GM19455 (cell line): ENCODE measurements around the gene ZRANB1.
"Not testable (repeated sequence)": the region's sequence is repeated elsewhere in the genome, so short reads cannot be mapped to it uniquely, and the experiment has no call there.

Experiments used
- ATAC-seq: cut with Tn5 transposase; IDR thresholded peaks from one replicate; pipeline ENCODE4 v1.9.1; 2021; ENCODE audit not compliant: unreplicated experiment

Gene ZRANB1

DNA sequence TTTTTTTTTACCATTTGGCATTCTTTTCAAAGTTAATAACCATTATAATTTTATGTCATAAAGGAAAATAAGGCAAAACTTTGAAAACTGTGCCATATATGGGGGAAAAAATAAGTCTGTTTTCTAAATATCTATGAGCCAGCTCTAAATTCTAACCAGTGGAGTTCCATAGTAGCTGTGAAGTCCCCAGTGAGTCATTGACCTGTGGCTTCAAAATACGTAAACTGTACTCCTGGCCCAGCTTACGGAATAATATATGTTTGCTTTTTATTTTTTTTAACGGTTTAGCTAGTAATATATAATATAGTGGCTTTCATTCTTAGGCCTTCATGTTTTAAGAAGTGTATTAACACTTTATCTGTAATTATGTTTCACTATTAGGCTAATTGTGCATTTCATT lies 20.5 kb downstream of the ZRANB1 start:
- no peak for ATAC-seq

DNA sequence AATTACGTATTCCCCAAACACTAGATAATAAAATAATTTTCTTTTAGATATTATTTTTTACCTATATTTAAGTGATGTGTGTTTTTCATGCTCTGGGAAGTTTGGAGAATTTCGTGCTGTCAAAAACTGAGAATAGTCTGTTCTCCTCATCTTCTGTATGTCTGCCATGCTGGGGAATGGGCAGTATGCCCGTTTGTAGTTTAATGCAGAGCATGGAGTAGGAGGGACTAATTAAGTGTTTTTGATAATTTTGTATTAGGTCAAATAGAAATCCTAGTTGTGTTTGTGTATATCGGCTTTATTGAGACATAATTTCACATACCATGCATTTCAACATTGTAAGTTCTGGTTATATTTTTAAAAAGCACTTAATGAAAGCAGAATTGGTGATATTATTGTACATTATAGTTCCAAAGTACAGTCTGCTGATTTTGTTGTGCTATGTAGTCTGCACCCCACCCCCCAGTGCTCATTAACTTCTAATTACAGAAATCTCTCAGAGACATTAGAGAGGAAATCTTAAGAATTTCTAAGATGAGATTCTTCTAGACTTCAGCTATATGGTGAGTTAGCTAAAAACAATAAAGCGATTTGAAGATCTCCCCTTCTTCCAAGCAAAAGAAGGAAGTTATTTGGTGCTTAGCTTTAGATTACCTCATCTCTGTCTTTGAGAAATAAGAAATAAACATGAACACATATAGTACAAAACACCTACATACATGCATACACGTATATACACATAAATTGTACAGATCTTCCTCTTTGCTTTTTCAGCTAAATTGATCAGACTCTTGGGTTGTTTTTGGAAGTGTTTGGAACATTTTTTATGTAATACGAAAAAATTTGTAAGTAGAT lies 22.2 kb downstream of the ZRANB1 start:
- ATAC-seq, result no peak

DNA sequence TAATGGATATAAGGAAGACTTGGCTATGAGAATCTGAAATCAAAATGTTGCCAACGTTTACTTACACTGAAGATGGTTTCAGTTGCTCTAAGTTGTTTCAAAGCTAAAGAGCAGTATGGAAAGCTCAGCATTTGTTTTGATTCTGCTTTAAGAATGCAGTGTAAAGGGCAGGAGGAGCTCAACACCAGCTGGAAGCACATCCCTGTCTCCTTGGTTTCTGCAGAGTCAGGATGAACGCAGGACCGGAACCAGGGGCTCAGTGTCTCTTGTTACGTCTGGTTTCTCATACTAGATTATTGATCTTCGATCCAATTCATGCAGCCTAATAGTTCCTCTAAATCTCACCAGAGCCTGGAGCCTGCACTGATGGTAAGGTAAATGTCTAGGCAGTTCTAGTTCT lies 24.1 kb downstream of the ZRANB1 start:
- ATAC-seq, result no peak

DNA sequence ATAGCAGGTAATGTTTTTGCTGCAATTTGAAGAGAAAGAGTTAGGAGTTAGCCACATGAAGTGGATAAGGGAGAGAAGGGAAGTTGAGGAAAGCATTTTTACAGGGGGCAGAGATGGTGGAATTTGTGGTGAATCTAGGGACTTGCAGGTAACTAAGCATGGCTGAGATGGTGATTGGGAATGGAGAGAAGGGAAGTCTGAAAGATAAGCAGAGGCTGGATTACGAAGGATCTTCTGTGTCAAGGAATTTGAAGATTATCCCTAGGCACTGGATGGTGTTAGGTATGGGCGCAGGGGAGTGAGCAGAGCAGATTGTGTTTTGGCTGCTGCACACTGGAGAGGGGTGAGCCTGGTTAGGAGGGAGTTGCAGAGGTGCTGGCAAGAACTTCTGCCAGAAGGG lies 25.3 kb downstream of the ZRANB1 start:
- no peak for ATAC-seq

DNA sequence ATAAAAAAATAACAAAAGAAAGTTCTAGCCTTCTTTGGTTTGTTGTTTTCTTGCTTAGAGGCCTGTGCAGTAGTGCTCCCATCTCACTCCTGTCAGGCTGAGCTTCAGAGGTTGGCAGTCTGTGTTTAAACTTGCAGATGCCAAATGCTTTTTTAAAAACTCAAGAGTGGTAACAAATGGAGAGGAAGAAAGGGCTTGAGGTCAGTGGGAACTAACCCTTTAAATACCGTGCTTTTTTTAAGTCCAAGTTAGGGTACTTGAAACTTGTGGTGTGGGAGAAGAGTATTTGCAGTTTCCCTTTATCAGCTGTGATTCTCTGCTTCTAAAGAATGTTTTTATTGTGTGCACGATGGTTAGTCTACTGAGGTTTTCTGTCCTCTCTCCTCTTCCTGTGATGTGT lies 29.4 kb downstream of the ZRANB1 start:
- ATAC-seq, result peak; percentile 62

DNA sequence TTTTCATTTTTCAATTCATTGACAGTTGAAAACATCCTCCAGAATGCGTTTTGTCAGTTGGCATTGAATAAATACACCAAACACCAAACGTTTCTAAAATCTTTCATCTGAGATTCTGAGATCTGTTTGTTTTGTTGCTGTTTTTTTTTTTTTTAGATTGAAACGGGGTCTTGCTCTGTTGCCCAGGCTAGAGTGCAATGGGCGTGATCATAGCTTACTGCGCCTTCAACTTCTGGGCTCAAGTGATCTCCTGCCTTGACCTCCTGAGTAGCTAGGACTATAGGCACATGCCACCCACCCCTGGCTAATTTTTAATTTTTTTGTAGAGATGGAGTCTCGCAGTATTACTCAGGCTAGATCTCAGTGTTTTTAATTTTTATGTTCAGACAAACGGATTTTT lies 30.7 kb downstream of the ZRANB1 start:
- ATAC-seq, result no peak

DNA sequence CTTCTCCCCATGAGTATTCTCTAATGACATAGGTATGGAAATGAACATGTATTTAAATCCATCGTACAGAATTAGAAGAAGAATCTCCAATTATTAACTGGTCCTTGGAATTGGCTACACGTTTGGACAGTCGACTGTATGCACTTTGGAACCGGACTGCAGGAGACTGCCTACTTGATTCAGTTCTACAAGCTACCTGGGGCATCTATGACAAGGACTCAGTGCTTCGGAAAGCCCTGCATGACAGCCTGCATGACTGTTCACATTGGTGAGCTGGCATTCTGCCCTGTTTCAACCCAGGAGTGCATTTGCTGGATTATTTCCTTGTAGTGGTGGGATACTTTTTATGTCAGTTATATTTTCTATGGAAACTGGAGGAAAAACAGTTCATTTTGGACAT lies 32.2 kb downstream of the ZRANB1 start:
- no peak for ATAC-seq

DNA sequence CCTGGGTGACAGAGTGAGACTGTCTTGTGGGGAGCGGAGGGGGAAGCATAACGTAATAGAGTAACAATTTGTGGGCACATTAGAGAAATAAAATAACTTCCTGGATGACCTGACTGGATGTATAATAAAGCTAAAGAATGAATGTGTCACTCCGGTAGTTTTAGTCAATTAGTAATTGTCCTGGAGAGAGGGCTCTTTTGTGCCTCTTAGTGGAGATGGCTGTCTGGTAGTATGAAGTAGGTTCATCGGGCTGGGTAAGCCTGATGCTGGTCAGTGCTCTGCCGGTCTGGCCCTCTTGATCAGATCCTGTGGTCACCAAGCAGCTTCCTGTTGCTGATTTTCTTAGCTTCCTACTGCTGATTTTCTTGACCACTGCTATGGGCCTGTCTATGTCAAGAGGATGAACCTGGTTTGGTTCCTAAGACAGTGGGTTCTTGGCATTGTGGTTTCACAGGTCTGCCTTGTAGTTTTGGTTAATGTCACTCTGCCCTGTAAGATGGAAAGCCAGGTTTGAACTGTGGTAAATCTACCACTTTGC lies 34.1 kb downstream of the ZRANB1 start:
- no peak for ATAC-seq

DNA sequence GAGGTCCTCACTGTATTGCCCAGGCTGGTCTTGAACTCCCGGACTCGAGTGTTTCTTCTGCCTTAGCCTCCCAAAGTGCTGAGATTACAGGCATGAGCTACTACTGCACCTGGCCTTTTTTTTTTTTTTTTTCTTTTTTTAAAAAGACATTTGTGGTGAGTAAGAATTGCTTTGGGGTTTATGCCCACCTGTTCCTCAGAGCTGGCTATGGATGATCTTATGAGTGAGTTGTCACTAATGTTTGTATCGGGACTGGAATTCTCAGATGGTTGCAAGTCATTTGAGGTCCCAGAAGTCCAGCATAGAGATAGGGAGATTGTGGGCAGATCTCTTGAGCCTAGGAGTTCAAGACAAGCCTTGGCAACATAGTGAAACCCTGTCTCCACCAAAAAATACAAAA lies 35.2 kb downstream of the ZRANB1 start:
- no peak for ATAC-seq

DNA sequence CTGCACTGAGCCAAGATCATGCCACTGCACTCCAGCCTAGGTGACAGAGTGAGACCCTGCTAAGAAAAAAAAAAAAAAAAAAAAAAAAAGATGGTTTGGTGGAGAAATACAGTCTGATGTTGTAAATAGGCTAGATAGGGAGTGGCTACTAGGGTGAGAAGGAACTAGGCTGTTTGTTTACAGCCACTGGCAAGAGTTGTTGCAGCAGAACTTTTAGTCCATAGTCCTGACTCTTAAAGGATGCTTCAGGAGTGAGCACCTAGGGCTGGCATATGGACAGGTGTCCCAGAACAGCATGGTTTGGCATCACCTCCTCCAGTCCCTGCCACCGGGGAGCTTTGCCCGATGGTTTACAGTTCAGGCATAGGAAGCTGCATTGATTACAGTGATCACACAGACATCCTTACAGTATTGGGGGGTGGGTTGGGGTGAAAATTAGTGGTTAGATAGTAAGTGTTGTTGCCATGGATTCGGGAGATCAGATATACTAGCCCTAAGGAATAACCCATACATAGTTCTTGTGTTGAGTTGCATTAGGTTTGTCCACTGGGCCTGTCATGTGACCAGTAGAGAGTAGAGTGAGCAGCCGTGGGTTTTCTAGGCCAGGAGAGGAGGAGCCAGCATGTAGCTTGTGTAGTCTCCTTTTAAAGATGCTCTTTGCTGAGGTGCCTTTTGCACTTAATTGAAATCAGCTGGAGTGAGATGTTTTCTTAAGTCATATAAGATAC lies 35.9 kb downstream of the ZRANB1 start:
- ATAC-seq, result no peak

DNA sequence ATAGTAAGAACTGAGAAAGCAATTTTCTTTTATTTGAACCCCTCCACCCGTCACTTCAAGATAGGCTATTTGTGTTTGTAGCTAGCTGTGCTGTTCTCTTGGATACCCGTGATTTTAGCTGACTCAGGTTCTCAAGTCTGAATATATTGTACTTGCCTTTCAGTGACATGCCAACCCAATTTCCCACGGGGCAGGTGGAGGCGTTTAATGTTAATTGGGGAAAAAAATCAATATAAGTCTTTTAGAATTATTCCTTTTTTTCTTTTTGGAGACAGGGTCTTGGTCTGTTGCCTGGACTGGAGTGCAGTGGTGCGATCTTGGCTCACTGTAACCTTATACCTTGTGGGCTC lies 36.4 kb downstream of the ZRANB1 start:
- ATAC-seq, result no peak

DNA sequence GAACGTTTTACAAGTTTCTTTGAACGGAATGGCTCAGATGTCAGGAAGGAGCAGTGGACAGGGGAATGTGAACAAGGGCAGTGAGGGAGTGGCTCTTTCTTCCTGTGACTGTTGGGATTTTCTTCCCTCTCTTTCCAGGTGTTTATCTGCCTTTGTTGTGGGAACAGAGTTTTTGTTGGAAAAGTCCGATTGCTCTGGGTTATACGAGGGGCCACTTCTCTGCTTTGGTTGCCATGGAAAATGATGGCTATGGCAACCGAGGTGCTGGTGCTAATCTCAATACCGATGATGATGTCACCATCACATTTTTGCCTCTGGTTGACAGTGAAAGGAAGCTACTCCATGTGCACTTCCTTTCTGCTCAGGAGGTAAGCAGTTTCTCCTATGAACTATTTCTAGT lies 41.4 kb downstream of the ZRANB1 start:
- ATAC-seq, result no peak

DNA sequence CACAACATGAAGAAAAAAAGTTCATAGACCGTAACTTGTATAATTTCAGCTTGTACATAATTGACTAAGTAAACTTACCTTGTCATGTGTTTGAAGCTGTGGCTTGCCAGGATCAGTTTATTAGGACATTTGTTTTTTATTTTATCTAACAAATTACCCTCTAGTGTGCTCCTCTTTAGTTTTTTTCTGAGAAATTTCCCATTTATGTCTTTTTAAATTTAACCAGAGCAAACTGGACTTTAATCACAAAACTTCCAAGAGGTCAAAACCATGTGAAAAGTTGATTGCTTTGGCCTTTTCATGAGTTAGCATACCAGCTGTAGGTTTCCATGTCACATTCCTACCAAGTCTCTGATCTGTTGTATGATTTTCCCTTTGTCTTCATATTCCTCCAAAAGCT lies 42.5 kb downstream of the ZRANB1 start:
- no peak for ATAC-seq

DNA sequence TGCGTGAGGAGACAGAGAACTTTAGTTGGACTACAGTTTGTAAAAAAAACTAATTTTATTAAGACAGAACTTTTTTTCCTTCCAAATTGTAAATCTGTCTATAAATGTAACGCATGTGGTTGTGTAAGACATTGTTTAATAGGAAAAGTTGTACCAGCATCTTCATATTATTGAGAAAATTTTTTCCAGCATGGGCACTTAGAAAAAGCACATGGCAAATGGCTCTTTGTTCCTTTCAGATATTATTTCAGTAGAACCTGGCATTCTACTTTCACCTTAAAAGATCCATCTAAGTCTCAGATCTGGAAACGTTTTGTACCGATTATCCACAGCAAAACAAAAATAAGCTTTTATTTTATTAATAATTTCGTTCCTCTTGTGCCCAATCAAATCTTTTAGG lies 43.2 kb downstream of the ZRANB1 start:
- no peak for ATAC-seq

DNA sequence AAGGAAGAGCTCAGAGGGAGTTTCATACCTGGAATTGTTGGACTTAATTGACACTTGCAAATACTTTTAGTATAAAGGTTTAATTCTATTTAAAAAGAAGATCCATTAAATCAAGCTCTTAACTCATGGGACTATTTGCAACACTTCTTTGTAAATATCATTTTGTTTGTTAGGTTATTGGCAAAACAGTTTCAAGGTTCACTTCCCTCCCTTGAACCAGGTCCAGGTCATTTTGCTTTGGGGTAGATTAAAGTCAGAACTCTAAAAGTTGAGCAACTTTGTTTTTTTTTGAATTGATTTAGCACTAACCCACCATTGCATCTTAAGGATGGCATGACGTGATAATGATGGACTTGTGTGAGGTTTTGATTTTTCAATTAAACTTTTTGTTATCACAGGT lies 45.9 kb downstream of the ZRANB1 start:
- no peak for ATAC-seq

DNA sequence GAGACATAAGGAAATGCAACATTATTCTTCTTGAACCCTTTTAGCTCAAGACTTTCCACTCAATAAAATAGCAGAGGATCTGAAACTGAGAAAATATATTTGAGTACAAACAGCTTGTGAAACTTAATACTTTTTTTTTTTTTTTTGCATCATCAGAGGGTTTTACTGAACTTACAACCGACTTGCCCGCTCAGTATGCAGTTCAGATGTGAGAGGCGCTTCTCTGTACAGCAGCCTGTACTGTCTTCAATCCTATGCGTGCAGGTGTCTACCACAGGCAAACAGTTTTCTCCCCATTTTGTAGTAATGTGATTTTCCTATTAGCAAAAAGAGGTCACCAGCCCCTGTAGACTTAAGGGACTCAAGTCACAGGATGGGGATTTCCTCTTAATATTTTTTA lies 46.8 kb downstream of the ZRANB1 start:
- not testable (repeated sequence) for ATAC-seq

DNA sequence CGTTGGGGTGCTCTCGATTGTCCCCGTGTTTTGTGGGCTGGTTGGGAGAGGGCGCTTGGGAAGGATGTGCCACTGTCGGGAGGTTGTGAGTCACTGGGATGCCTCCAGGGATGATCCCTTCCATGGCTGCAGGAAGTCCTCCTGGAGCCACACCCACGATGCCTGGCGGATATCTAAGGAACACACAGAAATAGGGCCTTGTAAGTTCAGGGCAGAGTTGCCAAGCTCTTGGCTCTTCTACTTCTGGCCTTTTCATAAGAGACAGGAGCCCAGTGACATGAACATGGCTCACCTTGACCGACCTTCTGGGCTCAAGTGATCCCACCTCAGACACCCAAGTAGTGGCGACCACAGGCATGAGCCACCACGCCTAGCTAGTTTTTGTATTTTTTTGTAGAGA lies 47.6 kb downstream of the ZRANB1 start:
- no peak for ATAC-seq

DNA sequence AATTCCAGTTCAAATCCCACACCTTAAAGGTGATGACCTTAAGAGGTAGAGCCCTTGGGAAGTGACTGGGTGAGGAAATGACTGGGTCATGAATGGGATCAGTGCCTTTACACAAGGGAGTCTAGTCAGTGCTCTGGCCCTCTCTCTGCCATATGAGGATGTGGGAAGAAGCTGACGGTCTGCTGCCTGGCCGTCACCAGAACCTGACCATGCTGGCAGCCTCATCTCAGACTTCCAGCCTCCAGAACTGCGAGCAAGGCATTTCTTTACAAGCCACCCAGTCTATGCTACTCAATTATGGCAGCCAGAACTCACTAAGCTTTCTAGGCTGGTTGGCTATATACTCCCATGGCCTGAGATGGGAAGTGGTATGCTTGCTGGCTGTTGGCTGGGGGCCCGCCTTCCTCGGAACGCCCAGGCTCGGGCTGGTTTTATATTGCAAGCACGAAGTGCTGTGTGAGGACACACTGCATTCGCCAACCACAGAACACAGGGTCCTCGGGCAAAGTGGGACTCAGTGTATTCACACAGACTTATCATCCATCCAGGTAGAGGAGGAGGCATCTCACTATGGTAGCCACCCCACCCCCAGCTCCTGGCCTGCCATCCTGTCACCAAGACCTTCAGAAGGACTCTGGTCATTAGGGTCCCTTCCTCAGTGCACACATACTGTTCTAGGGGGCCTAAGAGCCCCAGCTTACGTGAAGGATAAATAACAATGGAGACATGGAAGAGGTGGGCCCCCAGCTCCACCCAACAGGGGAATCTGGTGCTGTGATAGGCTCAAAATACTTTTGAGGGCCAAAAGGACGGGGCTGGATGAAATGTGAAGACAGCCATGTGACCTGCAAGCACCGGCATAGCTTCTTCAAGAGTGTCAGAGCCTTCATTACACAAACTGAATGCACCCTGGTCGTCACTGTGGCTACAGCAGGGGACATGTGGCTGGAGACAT lies 49.0 kb downstream of the ZRANB1 start:
- no peak for ATAC-seq

DNA sequence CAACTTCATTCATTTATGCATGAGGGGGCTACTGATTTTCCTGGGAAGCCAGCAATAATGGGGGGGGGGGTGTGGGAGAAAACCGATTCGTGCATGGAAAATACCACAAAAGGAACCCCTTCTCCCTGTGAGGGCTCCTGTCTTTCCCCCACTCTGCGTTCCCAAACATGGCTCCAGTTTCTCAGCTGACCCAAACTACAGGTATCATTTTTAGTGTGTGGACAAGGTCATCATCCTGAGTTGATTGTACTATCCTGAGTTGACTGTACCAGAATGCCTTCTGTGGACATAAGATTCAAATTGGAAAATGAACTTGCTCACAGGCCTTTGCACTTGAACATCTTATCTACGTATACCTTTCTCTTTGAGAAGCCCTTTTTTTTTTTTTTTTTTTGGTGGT lies 49.9 kb downstream of the ZRANB1 start:
- no peak for ATAC-seq

DNA sequence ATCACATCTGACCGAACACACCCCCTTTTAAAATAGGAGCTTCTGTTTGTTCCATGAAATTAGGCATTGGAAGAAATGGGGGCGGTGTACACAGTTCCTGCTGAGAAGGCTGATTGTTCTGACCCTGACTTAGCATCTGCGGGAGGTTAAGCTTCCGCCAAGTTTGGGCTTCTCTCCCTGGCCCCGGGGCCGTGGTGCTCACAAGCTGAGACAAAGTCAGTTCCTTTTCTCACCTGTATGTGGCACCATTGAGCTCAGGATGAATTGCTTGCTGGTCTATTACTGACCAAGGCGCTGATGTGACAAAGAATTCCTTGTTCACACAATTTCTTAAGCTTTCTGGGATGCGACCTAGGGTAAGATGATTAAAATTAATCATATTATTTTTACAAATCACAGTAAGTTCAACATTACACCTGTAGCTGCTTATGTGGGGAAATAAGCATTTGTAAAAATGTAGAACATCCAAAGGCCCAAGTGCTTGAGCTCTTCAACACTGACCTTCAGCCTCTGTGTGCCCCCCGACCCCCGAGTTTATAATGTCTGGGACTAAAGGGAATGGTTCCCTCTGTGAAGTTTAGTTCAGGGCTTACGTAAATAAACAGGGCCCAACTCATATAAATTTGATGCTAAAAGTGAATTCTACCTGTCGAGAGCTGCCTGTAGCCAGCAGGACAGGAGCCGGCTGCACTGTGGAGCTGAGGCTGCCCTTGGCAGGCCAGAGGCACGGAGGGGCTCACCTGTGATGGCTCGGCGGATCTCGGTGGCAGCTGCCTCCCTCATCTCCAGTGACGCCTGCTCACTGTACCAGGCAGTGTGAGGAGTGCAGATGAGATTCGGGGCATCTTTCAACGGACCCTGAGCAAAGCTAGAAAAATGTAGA lies 50.8 kb downstream of the ZRANB1 start:
- peak; percentile 66 for ATAC-seq
